Right lobe of liver (tissue), 4 donors: Measurements from ENCODE around the gene MAL.

Source experiments
- POLR2A ChIP-seq: fragments of 450-650 bp; IDR thresholded peaks from one replicate; pipeline ENCODE4 v1.6.1; 2017; ENCODE audit warnings: antibody characterized with exemption, mild to moderate bottlenecking
- TF ChIP-seq, protein P1 (sequence below), 4 donors: fragments of 200-600 bp in 3 of 4; fragments of 450-650 bp in 1 of 4; IDR thresholded peaks; one replicate each; pipeline versions ENCODE4 v1.5.1 to v1.8.0; 2016 to 2022; ENCODE audit warnings: antibody characterized with exemption in 4 of 4, mild to moderate bottlenecking in 2 of 4
- donor health status: DM: no; HTN: no; CAD: no.
- donor health status: DM: no; HTN: no; CAD: no.
- donor health status: DM: no; HTN: yes; CAD: no.

DNA sequence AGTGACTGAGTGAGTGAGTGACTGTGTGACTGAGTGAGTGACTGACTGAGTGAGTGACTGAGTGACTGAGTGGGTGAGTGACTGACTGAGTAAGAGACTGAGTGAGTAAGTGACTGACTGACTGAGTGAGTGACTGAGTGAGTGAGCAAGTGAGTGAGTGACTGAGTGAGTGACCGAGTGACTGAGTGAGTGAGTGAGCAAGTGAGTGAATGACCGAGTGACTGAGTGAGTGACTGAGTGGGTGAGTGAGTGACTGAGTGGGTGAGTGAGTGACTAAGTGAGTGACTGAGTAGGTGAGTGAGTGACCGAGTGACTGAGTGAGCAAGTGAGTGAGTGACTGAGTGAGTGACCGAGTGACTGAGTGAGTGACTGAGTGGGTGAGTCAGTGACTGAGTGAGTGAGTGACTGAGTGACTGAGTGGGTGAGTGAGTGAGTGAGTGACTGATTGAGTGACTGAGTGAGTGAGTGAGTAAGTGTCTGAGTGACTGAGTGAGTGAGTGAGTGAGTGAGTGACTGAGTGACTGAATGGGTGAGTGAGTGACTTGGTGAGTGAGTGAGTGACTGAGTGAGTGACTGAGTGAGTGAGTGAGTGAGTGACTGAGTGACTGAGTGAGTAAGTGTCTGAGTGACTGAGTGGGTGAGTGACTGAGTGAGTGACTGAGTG lies 13.3 kb downstream of the MAL start:
- TF ChIP-seq, protein P1, sequence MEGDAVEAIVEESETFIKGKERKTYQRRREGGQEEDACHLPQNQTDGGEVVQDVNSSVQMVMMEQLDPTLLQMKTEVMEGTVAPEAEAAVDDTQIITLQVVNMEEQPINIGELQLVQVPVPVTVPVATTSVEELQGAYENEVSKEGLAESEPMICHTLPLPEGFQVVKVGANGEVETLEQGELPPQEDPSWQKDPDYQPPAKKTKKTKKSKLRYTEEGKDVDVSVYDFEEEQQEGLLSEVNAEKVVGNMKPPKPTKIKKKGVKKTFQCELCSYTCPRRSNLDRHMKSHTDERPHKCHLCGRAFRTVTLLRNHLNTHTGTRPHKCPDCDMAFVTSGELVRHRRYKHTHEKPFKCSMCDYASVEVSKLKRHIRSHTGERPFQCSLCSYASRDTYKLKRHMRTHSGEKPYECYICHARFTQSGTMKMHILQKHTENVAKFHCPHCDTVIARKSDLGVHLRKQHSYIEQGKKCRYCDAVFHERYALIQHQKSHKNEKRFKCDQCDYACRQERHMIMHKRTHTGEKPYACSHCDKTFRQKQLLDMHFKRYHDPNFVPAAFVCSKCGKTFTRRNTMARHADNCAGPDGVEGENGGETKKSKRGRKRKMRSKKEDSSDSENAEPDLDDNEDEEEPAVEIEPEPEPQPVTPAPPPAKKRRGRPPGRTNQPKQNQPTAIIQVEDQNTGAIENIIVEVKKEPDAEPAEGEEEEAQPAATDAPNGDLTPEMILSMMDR (IDR thresholded peaks at IDR 0.05), result no peak
- no peak for TF ChIP-seq POLR2A
